H1 (cell line): ENCODE measurements around the gene TELO2.

Experiments used
- BRCA1 ChIP-seq: IDR thresholded peaks from 2 replicates; pipeline ENCODE4 v1.6.1; 2012; ENCODE audit warnings: low read depth, low read length, improper control_type of control experiment
- CBX8 ChIP-seq: fragments of 300-800, 300-1000 bp; sonication (generic); IDR thresholded peaks from 2 replicates; pipeline ENCODE4 v1.7.1; 2016; ENCODE audit warnings: low read depth, low read length, borderline replicate concordance
- CTCF ChIP-seq, 3 experiments: IDR thresholded peaks; 1 replicate in 2 of 3; 2 replicates in 1 of 3; pipeline versions ENCODE4 v1.5.1 to v1.6.1; 2011; ENCODE audit warnings: low read length in 3 of 3, mild to moderate bottlenecking in 3 of 3, inconsistent platforms in 2 of 3, low read depth in 1 of 3, moderate library complexity in 1 of 3; ENCODE audit not compliant: insufficient read depth in 1 of 3; ENCODE audit errors: control extremely low read depth in 1 of 3
- EGR1 ChIP-seq: IDR thresholded peaks from 2 replicates; pipeline ENCODE4 v1.6.1; 2011; ENCODE audit warnings: low read depth, low read length, borderline replicate concordance
- EP300 ChIP-seq, 2 experiments: IDR thresholded peaks; 1 replicate in 1 of 2; 2 replicates in 1 of 2; pipeline ENCODE4 v1.6.1; 2011 to 2012; ENCODE audit warnings: low read depth in 2 of 2, low read length in 2 of 2, mild to moderate bottlenecking in 2 of 2, borderline replicate concordance in 1 of 2, inconsistent platforms in 1 of 2, moderate library complexity in 1 of 2
- EZH2 ChIP-seq: fragments of 200-600 bp; sonication (generic); IDR thresholded peaks from 2 replicates; pipeline ENCODE4 v1.7.1; 2012; ENCODE audit warnings: low read depth, mild to moderate bottlenecking, moderate library complexity, low read length, inconsistent platforms; ENCODE audit not compliant: severe bottlenecking
- HDAC6 ChIP-seq: IDR thresholded peaks from one replicate; pipeline ENCODE4 v1.7.1; 2012; ENCODE audit warnings: low read depth, mild to moderate bottlenecking, inconsistent platforms, low read length, moderate library complexity
- POLR2A ChIP-seq, 2 experiments: IDR thresholded peaks; 1 replicate in 1 of 2; 2 replicates in 1 of 2; pipeline ENCODE4 v1.6.1; 2011; ENCODE audit warnings: low read depth in 2 of 2, low read length in 2 of 2, mild to moderate bottlenecking in 2 of 2; ENCODE audit errors: control extremely low read depth in 1 of 2
- POLR2AphosphoS5 ChIP-seq: IDR thresholded peaks from 2 replicates; pipeline ENCODE4 v1.6.1; 2011; ENCODE audit warnings: low read depth, low read length
- RAD21 ChIP-seq, 2 experiments: IDR thresholded peaks in 1 of 2; conservative IDR thresholded peaks in 1 of 2; 2 replicates each; pipeline ENCODE4 v1.6.1; 2011; ENCODE audit warnings: low read depth in 2 of 2, low read length in 2 of 2, improper control_type of control experiment in 1 of 2, inconsistent platforms in 1 of 2, mild to moderate bottlenecking in 1 of 2, moderate library complexity in 1 of 2
- SAP30 ChIP-seq: fragments of 300-600 bp; sonication (generic); IDR thresholded peaks from 2 replicates; pipeline ENCODE4 v1.7.1; 2012; ENCODE audit warnings: low read length, moderate library complexity, mild to moderate bottlenecking, inconsistent platforms; ENCODE audit not compliant: insufficient read depth, insufficient replicate concordance
- SIN3A ChIP-seq, 2 experiments: IDR thresholded peaks in 1 of 2; conservative IDR thresholded peaks in 1 of 2; 2 replicates each; pipeline ENCODE4 v1.6.1; 2011 to 2012; ENCODE audit warnings: low read length in 2 of 2, improper control_type of control experiment in 1 of 2, low read depth in 1 of 2, mild to moderate bottlenecking in 1 of 2
- SRF ChIP-seq: IDR thresholded peaks from 2 replicates; pipeline ENCODE4 v1.6.1; 2011; ENCODE audit warnings: mild to moderate bottlenecking, low read depth, low read length, moderate library complexity
- USF2 ChIP-seq: IDR thresholded peaks from 2 replicates; pipeline ENCODE4 v1.6.1; 2011; ENCODE audit warnings: low read length, improper control_type of control experiment

DNA sequence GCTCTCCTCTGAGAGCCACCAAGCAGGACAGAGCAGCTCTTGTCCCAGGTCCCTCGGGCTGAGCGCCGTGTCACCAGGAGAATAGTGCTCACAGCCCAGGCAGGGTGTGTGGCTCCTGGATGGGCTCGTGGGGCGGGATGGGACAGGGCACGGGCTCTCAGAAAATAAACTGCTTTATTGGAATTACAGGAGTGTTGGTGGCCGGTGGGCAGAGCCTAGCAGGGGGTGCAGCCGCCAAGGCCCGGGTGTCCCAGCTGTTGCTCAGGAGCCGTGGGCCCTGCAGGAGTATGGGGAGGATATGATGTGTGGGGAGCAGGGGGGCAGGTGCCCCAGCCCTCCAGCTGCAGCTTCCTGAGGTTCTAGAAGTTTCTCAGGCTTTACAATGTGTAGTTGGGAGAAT lies 17.1 kb downstream of the TELO2 start:
- TF ChIP-seq RAD21 (IDR thresholded peaks at IDR 0.05 in 1 of 2, conservative IDR thresholded peaks at IDR 0.05 in 1 of 2; ENCODE audit: low read depth in 2 of 2, low read length in 2 of 2) (no peak), EGR1 (no peak), CBX8 (no peak), HDAC6 (no peak), SIN3A (conservative IDR thresholded peaks at IDR 0.05 in 1 of 2, IDR thresholded peaks at IDR 0.05 in 1 of 2; ENCODE audit: low read depth in 1 of 2, low read length in 2 of 2) (no peak), POLR2AphosphoS5 (no peak), EP300 (IDR thresholded peaks at IDR 0.05; ENCODE audit: borderline replicate concordance in 1 of 2, low read depth in 2 of 2, low read length in 2 of 2) (no peak), CTCF (IDR thresholded peaks at IDR 0.05; ENCODE audit: control extremely low read depth in 1 of 3, insufficient read depth in 1 of 3, low read depth in 1 of 3, low read length in 3 of 3) (no peak), EZH2 (no peak), POLR2A (IDR thresholded peaks at IDR 0.05; ENCODE audit: control extremely low read depth in 1 of 2, low read depth in 2 of 2, low read length in 2 of 2) (no peak), USF2 (no peak), BRCA1 (no peak), SAP30 (no peak), SRF (no peak)
